GM12878 (cell line): ENCODE measurements around the gene AKR1A1. TPM values are rescaled to one million over a fixed set of nuclear protein-coding genes. Genes with fewer than 3 reads are reported as not detected.

Source experiments
- ATAC-seq: fragments of 200-7000 bp; cut with Tn5 transposase; 3 replicates; pipeline ENCODE4 v1.9.1; 2020; ENCODE audit warnings: mild to moderate bottlenecking, moderate library complexity
- BruUV-seq: library from RNA; stranded (reverse); fragments of 400-500 nt; replicated peaks from 2 replicates; lab custom pipeline; 2021; lab: Mats Ljungman, UMichigan
- CTCF ChIA-PET: fragments of 300-600 bp; sonication (Branson Sonifier 250); formaldehyde crosslinking; extraction: SDS; loops from one replicate; lab custom pipeline; 2021; ENCODE audit warnings: inconsistent platforms; lab: Yijun Ruan, JAX
- POLR2A ChIA-PET: fragments of 350-600 bp; formaldehyde crosslinking; extraction: SDS; loops from one replicate; lab custom pipeline; 2021; ENCODE audit warnings: inconsistent platforms; lab: Charles Lee
- RAD21 ChIA-PET: fragments of 300-600 bp; sonication (Branson Sonifier 250); formaldehyde crosslinking; loops from one replicate; lab custom pipeline; 2023; ENCODE audit warnings: antibody characterized with exemption; ENCODE audit not compliant: unreplicated experiment; lab: Charles Lee
- SMC1A ChIA-PET: fragments of 300-600 bp; sonication (Branson Sonifier 250); formaldehyde crosslinking; loops from one replicate; lab custom pipeline; 2023; ENCODE audit not compliant: unreplicated experiment, uncharacterized antibody; lab: Charles Lee
- DNase-seq: peaks from one replicate; pipeline ENCODE4 v3.0.0-alpha.2; 2011; ENCODE audit warnings: low read depth, low spot score
- FAIRE-seq: peaks from 3 replicates; lab custom pipeline; 2011; peaks lifted over from hg19 to GRCh38; lab: Jason Lieb, UNC
- H2AFZ ChIP-seq: 2 replicates; pipeline ENCODE4 v1.6.0; 2011; ENCODE audit warnings: low read depth, low read length, control low read depth; ENCODE audit not compliant: control insufficient read depth
- H3K27ac ChIP-seq: 2 replicates; pipeline ENCODE4 v1.5.1; 2011; ENCODE audit warnings: control low read depth; ENCODE audit not compliant: control insufficient read depth, insufficient read depth
- H3K27me3 ChIP-seq, 2 experiments: replicated peaks in 1 of 2; 2 replicates each; pipeline versions ENCODE4 v1.6.0 to v1.6.1; 2011; ENCODE audit warnings: low read length in 1 of 2; ENCODE audit not compliant: control insufficient read depth in 2 of 2, insufficient read depth in 2 of 2
- H3K36me3 ChIP-seq, 2 experiments: 2 replicates each; pipeline ENCODE4 v1.5.1; 2011; ENCODE audit warnings: low read length in 1 of 2; ENCODE audit not compliant: control insufficient read depth in 2 of 2, insufficient read depth in 2 of 2
- H3K4me1 ChIP-seq: 2 replicates; pipeline ENCODE4 v1.6.1; 2011; ENCODE audit warnings: mild to moderate bottlenecking, low read length, moderate library complexity, mixed read lengths; ENCODE audit not compliant: control insufficient read depth, insufficient read depth
- H3K4me2 ChIP-seq: 2 replicates; pipeline ENCODE4 v1.6.0; 2011; ENCODE audit warnings: control low read depth; ENCODE audit not compliant: control insufficient read depth, insufficient read depth
- H3K4me3 ChIP-seq: fragments of 200-600 bp; sonication (generic); 2 replicates; pipeline ENCODE4 v1.5.1; 2016
- H3K79me2 ChIP-seq: 2 replicates; pipeline ENCODE4 v1.6.0; 2011; ENCODE audit warnings: low read length; ENCODE audit not compliant: control insufficient read depth, insufficient read depth
- H3K9ac ChIP-seq: 2 replicates; pipeline ENCODE4 v1.8.0; 2011; ENCODE audit warnings: low read length, control low read depth, mixed read lengths; ENCODE audit not compliant: control insufficient read depth, insufficient read depth
- H3K9me3 ChIP-seq: replicated peaks from 3 replicates; pipeline ENCODE4 v1.5.1; 2011; ENCODE audit warnings: mild to moderate bottlenecking, low read length; ENCODE audit not compliant: control insufficient read depth, insufficient read depth
- H4K20me1 ChIP-seq: 2 replicates; pipeline ENCODE4 v1.6.0; 2011; ENCODE audit not compliant: control insufficient read depth, insufficient read depth
- MEF2B ChIP-seq: fragments of 450-650 bp; IDR thresholded peaks from 2 replicates; pipeline ENCODE4 v1.6.1; 2018; ENCODE audit warnings: mild to moderate bottlenecking, moderate library complexity; ENCODE audit not compliant: partially characterized antibody, poor library complexity, severe bottlenecking
- MXI1 ChIP-seq: fragments of 150-350 bp; IDR thresholded peaks from 2 replicates; pipeline ENCODE4 v1.6.1; 2011; ENCODE audit warnings: low read depth, mild to moderate bottlenecking, inconsistent platforms, low read length, improper control_type of control experiment
- POLR2AphosphoS5 ChIP-seq: IDR thresholded peaks from 2 replicates; pipeline ENCODE4 v1.6.1; 2011; ENCODE audit warnings: mild to moderate bottlenecking, low read length, inconsistent platforms
- POU2F2 ChIP-seq: IDR thresholded peaks from 3 replicates; pipeline ENCODE4 v1.6.1; 2011; ENCODE audit warnings: low read depth, mild to moderate bottlenecking, low read length, borderline replicate concordance
- RCOR1 ChIP-seq: conservative IDR thresholded peaks from 2 replicates; pipeline ENCODE4 v1.6.1; 2012; ENCODE audit warnings: low read depth, low read length, improper control_type of control experiment
- SP1 ChIP-seq: IDR thresholded peaks from one replicate; pipeline ENCODE4 v1.6.1; 2011; ENCODE audit warnings: low read depth, low read length
- SREBF2 ChIP-seq: IDR thresholded peaks from 2 replicates; pipeline ENCODE4 v1.6.1; 2012; ENCODE audit warnings: mild to moderate bottlenecking, low read length
- SUPT20H ChIP-seq: IDR thresholded peaks from 2 replicates; pipeline ENCODE4 v1.6.1; 2011; ENCODE audit warnings: low read depth, mild to moderate bottlenecking, low read length, moderate library complexity, borderline replicate concordance; ENCODE audit not compliant: control insufficient read depth
- ZNF24 ChIP-seq: fragments of 450-650 bp; IDR thresholded peaks from 2 replicates; pipeline ENCODE4 v1.6.1; 2017; ENCODE audit warnings: antibody characterized with exemption, mild to moderate bottlenecking
- WGBS: methylation state at CpG from one replicate; pipeline ENCODE4 v1.1.6; 2016; ENCODE audit warnings: low lambda C conversion rate; ENCODE audit not compliant: insufficient replicate concordance, insufficient coverage; ENCODE audit errors: missing lambda C conversion rate; 5-methylcytosine and 5-hydroxymethylcytosine counted together
- in situ Hi-C: fragments of 300-500 bp; cut with MboI; formaldehyde crosslinking; loops from 9 replicates; pipeline ENCODE4 v1.14.3; 2018; ENCODE audit warnings: mixed read lengths
- intact Hi-C: fragments of 100-400 bp; cut with micrococcal nuclease; formaldehyde crosslinking; loops from one replicate; pipeline ENCODE4 v1.14.2; 2022; ENCODE audit not compliant: unreplicated experiment
- polyA plus RNA-seq, 11 experiments: library from polyadenylated mRNA; depleted of rRNA in 4 of 11; unstranded in 6 of 11; stranded (reverse) in 5 of 11; fragments of >200 nt; fragmentation: Nextera tagmentation in 4 of 11; fragmentation: Illumina TruSeq in 1 of 11; extraction: Ambion mirVana in 4 of 11; extraction: Trizol in 1 of 11; gene quantifications; 1 replicate in 1 of 11; 2 replicates in 10 of 11; pipeline versions ENCODE4 v1.2.1 to v1.2.3, GENCODE V29; 2011 to 2016; ENCODE audit warnings: inconsistent platforms in 2 of 11, missing spikeins in 2 of 11, low read depth in 1 of 11
- total RNA-seq, 4 experiments: library from RNA; depleted of rRNA in 3 of 4; stranded (reverse); fragments of >200 nt in 3 of 4; fragmentation: Illumina TruSeq in 1 of 4; extraction: Trizol in 1 of 4; gene quantifications; 2 replicates each; pipeline versions ENCODE4 v1.2.1 to v1.2.3, GENCODE V29; 2013 to 2021
- TF ChIP-seq, protein P1 (sequence below): IDR thresholded peaks from 2 replicates; pipeline ENCODE4 v1.6.1; 2011; ENCODE audit warnings: low read depth, mild to moderate bottlenecking, low read length, moderate library complexity, borderline replicate concordance; ENCODE audit errors: extremely low read depth
- TF ChIP-seq, protein P2 (sequence below): fragments of 450-650 bp; formaldehyde crosslinking; IDR thresholded peaks from 2 replicates; pipeline ENCODE4 v1.5.0; 2022; ENCODE audit warnings: mild to moderate bottlenecking, missing genetic modification characterization
- TF ChIP-seq, protein P3 (sequence below): fragments of 150-350 bp; IDR thresholded peaks from 2 replicates; pipeline ENCODE4 v1.6.1; 2014; ENCODE audit warnings: mild to moderate bottlenecking, low read depth, low read length
- TF ChIP-seq, protein P4 (sequence below): fragments of 450-650 bp; conservative IDR thresholded peaks from 2 replicates; pipeline ENCODE4 v1.6.1; 2017; ENCODE audit warnings: mild to moderate bottlenecking, moderate library complexity

Gene AKR1A1
- total and polyA plus RNA-seq, 10 of the 15 experiments (the other 5 are each of a cell fraction or from before 2014, with no cell fraction given): 187 to 335 (median 241) TPM

DNA sequence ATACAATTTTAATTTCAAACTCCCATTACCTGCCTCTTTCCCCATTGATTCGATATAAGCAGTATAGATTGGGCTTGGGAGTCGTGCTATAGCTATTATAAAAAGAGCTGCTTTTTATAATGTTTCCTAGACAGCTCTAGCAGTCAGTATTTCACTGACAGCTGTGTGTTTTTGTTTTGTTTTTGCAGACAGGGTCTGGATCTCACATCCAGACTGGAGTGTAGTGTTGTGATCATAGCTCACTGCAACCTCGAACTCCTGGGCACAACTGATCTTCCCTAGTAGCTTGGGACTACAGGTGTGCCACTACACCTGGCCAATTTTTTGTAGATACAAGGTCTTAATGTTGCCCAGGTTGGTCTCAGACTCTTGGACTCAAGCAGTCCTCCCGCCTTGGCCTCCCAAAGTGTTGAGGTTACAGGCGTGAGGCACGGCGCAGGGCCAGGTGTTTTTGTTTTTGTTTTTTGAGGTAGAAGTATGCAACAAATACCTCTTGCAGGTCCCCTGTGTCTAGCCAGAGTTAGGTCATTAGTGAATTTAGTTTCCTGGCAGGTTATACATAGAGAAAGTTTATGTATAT lies 35.0 kb downstream of the AKR1A1 start:
- FAIRE-seq (no peak), DNase-seq (no peak), ATAC-seq (no peak)
- Histone ChIP-seq H3K4me2 (peak overlapping the region; percentile 93), H3K36me3 (peaks cover 0 to 3% of the 10 kb centered on the region in 2 experiments; a peak in 2 of 4 replicates), H3K27me3 (no peaks in the 10 kb centered on the region), H4K20me1 (peaks cover 4% of the 10 kb centered on the region; the same call in 1 of the 2 replicates), H3K9ac (peak overlapping the region; percentile 98), H3K4me1 (peaks cover 12% of the 10 kb centered on the region; the same call in 1 of the 2 replicates), H3K27ac (no peak overlapping the region; the same call in 1 of the 2 replicates), H3K4me3 (peak overlapping the region; percentile 94), H2AFZ (no peak overlapping the region), H3K79me2 (peaks cover 64% of the 10 kb centered on the region), H3K9me3 (no peaks in the 10 kb centered on the region)
- RAD21 ChIA-PET: interaction anchor here (0.9 to 5.8 kb wide), 8 partner anchors 35 to 575 kb away, joined by 3 to 24 read pairs (median 3); partner anchors contain the start of genes AKR1A1, HECTD3, PRDX1 and TMEM69
- WGBS: under 1% methylated on average over 7 of the region's 7 CpGs
- SMC1A ChIA-PET: interaction anchor here (0.9 to 3.2 kb wide), 7 partner anchors 40 to 574 kb away, joined by 3 to 17 read pairs (median 5); partner anchors contain the start of gene UROD
- intact Hi-C loops (loop anchor here (2.0 to 10.0 kb wide), 2 partner anchors 65 to 571 kb away; partner anchors contain the start of genes HECTD3, PRDX1 and UROD), in situ Hi-C loops (no loop called here)
- no TSS peak for BruUV-seq
- CTCF ChIA-PET: interaction anchor here (0.5 to 7.8 kb wide), 5 partner anchors 15 to 118 kb away, joined by 3 to 70 read pairs (median 6); no protein-coding TSS in a partner anchor
- POLR2A ChIA-PET: interaction anchor here (0.5 to 3.7 kb wide), 14 partner anchors 41 to 845 kb away, joined by 3 to 35 read pairs (median 4); partner anchors contain the start of genes CCDC163, GPBP1L1, MMACHC and PRDX1
- TF ChIP-seq, protein P1, sequence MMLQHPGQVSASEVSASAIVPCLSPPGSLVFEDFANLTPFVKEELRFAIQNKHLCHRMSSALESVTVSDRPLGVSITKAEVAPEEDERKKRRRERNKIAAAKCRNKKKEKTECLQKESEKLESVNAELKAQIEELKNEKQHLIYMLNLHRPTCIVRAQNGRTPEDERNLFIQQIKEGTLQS: no peak
- no peak for TF ChIP-seq RCOR1
- no peak; the same call in 1 of the 2 replicates for TF ChIP-seq MXI1
- TF ChIP-seq POU2F2: no peak
- TF ChIP-seq MEF2B: no peak
- TF ChIP-seq, protein P2, sequence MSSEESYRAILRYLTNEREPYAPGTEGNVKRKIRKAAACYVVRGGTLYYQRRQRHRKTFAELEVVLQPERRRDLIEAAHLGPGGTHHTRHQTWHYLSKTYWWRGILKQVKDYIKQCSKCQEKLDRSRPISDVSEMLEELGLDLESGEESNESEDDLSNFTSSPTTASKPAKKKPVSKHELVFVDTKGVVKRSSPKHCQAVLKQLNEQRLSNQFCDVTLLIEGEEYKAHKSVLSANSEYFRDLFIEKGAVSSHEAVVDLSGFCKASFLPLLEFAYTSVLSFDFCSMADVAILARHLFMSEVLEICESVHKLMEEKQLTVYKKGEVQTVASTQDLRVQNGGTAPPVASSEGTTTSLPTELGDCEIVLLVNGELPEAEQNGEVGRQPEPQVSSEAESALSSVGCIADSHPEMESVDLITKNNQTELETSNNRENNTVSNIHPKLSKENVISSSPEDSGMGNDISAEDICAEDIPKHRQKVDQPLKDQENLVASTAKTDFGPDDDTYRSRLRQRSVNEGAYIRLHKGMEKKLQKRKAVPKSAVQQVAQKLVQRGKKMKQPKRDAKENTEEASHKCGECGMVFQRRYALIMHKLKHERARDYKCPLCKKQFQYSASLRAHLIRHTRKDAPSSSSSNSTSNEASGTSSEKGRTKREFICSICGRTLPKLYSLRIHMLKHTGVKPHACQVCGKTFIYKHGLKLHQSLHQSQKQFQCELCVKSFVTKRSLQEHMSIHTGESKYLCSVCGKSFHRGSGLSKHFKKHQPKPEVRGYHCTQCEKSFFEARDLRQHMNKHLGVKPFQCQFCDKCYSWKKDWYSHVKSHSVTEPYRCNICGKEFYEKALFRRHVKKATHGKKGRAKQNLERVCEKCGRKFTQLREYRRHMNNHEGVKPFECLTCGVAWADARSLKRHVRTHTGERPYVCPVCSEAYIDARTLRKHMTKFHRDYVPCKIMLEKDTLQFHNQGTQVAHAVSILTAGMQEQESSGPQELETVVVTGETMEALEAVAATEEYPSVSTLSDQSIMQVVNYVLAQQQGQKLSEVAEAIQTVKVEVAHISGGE (CRISPR knock-in tag): no peak
- TF ChIP-seq, protein P3, sequence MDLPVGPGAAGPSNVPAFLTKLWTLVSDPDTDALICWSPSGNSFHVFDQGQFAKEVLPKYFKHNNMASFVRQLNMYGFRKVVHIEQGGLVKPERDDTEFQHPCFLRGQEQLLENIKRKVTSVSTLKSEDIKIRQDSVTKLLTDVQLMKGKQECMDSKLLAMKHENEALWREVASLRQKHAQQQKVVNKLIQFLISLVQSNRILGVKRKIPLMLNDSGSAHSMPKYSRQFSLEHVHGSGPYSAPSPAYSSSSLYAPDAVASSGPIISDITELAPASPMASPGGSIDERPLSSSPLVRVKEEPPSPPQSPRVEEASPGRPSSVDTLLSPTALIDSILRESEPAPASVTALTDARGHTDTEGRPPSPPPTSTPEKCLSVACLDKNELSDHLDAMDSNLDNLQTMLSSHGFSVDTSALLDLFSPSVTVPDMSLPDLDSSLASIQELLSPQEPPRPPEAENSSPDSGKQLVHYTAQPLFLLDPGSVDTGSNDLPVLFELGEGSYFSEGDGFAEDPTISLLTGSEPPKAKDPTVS: no peak
- no peak for TF ChIP-seq POLR2AphosphoS5
- no peak for TF ChIP-seq ZNF24
- no peak for TF ChIP-seq SUPT20H
- TF ChIP-seq SP1: no peak
- TF ChIP-seq, protein P4, sequence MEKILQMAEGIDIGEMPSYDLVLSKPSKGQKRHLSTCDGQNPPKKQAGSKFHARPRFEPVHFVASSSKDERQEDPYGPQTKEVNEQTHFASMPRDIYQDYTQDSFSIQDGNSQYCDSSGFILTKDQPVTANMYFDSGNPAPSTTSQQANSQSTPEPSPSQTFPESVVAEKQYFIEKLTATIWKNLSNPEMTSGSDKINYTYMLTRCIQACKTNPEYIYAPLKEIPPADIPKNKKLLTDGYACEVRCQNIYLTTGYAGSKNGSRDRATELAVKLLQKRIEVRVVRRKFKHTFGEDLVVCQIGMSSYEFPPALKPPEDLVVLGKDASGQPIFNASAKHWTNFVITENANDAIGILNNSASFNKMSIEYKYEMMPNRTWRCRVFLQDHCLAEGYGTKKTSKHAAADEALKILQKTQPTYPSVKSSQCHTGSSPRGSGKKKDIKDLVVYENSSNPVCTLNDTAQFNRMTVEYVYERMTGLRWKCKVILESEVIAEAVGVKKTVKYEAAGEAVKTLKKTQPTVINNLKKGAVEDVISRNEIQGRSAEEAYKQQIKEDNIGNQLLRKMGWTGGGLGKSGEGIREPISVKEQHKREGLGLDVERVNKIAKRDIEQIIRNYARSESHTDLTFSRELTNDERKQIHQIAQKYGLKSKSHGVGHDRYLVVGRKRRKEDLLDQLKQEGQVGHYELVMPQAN: no peak
- TF ChIP-seq SREBF2: no peak
